H9 (cell line): ENCODE measurements around the gene ARMH1. TPM values are rescaled to one million over a fixed set of nuclear protein-coding genes. Genes with fewer than 3 reads are reported as not detected.

Experiments
- DNase-seq: peaks from one replicate; pipeline ENCODE4 v3.0.0-alpha.2; 2017
- H2AFZ ChIP-seq: one replicate; pipeline ENCODE4 v1.6.1; 2013; ENCODE audit warnings: mild to moderate bottlenecking, low read length, control low read depth, moderate library complexity
- H2AK5ac ChIP-seq: 2 replicates; pipeline ENCODE4 v1.6.1; 2013; ENCODE audit warnings: low read length, control low read depth, mixed read lengths; ENCODE audit not compliant: insufficient read length
- H2BK120ac ChIP-seq: one replicate; pipeline ENCODE4 v1.6.1; 2013; ENCODE audit warnings: low read depth, mild to moderate bottlenecking, low read length, control low read depth, inconsistent platforms; ENCODE audit not compliant: poor library complexity, severe bottlenecking
- H2BK12ac ChIP-seq: 2 replicates; pipeline ENCODE4 v1.6.1; 2013; ENCODE audit warnings: low read length, control low read depth, mixed read lengths, low read depth; ENCODE audit not compliant: insufficient read length
- H2BK15ac ChIP-seq: 2 replicates; pipeline ENCODE4 v1.6.1; 2013; ENCODE audit warnings: low read depth, low read length, control low read depth
- H2BK20ac ChIP-seq: one replicate; pipeline ENCODE4 v1.6.1; 2013; ENCODE audit warnings: low read depth, mild to moderate bottlenecking, low read length, control low read depth, inconsistent platforms; ENCODE audit not compliant: poor library complexity, severe bottlenecking
- H2BK5ac ChIP-seq: 2 replicates; pipeline ENCODE4 v1.6.1; 2013; ENCODE audit warnings: low read length, control low read depth, mixed read lengths; ENCODE audit not compliant: insufficient read length
- H3K14ac ChIP-seq: 2 replicates; pipeline ENCODE4 v1.6.1; 2013; ENCODE audit warnings: low read length, control low read depth; ENCODE audit not compliant: insufficient read depth
- H3K18ac ChIP-seq: 2 replicates; pipeline ENCODE4 v1.6.1; 2013; ENCODE audit warnings: low read depth, mild to moderate bottlenecking, mixed read lengths, low read length, control low read depth; ENCODE audit not compliant: insufficient read length
- H3K23ac ChIP-seq: 2 replicates; pipeline ENCODE4 v1.6.1; 2013; ENCODE audit warnings: low read length, control low read depth, mixed read lengths, low read depth; ENCODE audit not compliant: insufficient read length
- H3K23me2 ChIP-seq: 2 replicates; pipeline ENCODE4 v1.6.1; 2013; ENCODE audit warnings: low read depth, mild to moderate bottlenecking, mixed read lengths, low read length, control low read depth; ENCODE audit not compliant: insufficient read length, poor library complexity, severe bottlenecking
- H3K27ac ChIP-seq: 2 replicates; pipeline ENCODE4 v1.5.1; 2013; ENCODE audit warnings: low read length, control low read depth, mixed read lengths, low read depth; ENCODE audit not compliant: insufficient read length
- H3K27me3 ChIP-seq: 2 replicates; pipeline ENCODE4 v1.6.1; 2013; ENCODE audit warnings: low read length, control low read depth, inconsistent platforms; ENCODE audit not compliant: insufficient read depth
- H3K4ac ChIP-seq: 2 replicates; pipeline ENCODE4 v1.6.1; 2013; ENCODE audit warnings: low read depth, mild to moderate bottlenecking, control low read depth, inconsistent platforms, low read length, moderate library complexity
- H3K4me1 ChIP-seq: 2 replicates; pipeline ENCODE4 v1.6.1; 2013; ENCODE audit warnings: low read length, control low read depth, inconsistent platforms; ENCODE audit not compliant: insufficient read depth
- H3K4me2 ChIP-seq: 2 replicates; pipeline ENCODE4 v1.6.1; 2013; ENCODE audit warnings: low read length, control low read depth, mixed read lengths; ENCODE audit not compliant: insufficient read length, insufficient read depth
- H3K56ac ChIP-seq: 2 replicates; pipeline ENCODE4 v1.6.1; 2013; ENCODE audit warnings: low read depth, mild to moderate bottlenecking, mixed read lengths, low read length, control low read depth; ENCODE audit not compliant: insufficient read length
- H3K79me1 ChIP-seq: 2 replicates; pipeline ENCODE4 v1.6.1; 2013; ENCODE audit warnings: low read depth, mild to moderate bottlenecking, moderate library complexity, low read length, control low read depth, inconsistent platforms; ENCODE audit not compliant: insufficient read depth, poor library complexity, severe bottlenecking
- H3K79me2 ChIP-seq: 2 replicates; pipeline ENCODE4 v1.6.1; 2013; ENCODE audit warnings: low read length, control low read depth, inconsistent platforms; ENCODE audit not compliant: insufficient read depth
- H3K9ac ChIP-seq: 2 replicates; pipeline ENCODE4 v1.6.1; 2013; ENCODE audit warnings: low read length, control low read depth, mixed read lengths; ENCODE audit not compliant: insufficient read length; ENCODE audit errors: extremely low read depth
- H3K9me3 ChIP-seq: one replicate; pipeline ENCODE4 v1.6.1; 2013; ENCODE audit warnings: low read depth, low read length, inconsistent platforms; ENCODE audit not compliant: control insufficient read depth
- H3T11ph ChIP-seq: one replicate; pipeline ENCODE4 v1.6.1; 2013; ENCODE audit warnings: mild to moderate bottlenecking, low read length, control low read depth, inconsistent platforms
- H4K20me1 ChIP-seq: one replicate; pipeline ENCODE4 v1.6.1; 2013; ENCODE audit not compliant: control insufficient read depth, insufficient read length, insufficient read depth
- H4K5ac ChIP-seq: 2 replicates; pipeline ENCODE4 v1.6.1; 2013; ENCODE audit warnings: low read depth, mild to moderate bottlenecking, mixed read lengths, low read length, control low read depth; ENCODE audit not compliant: insufficient read length
- H4K8ac ChIP-seq: replicated peaks from 2 replicates; pipeline ENCODE4 v1.6.1; 2013; ENCODE audit warnings: low read length, control low read depth, mixed read lengths, low read depth; ENCODE audit not compliant: insufficient read length
- H4K91ac ChIP-seq: 2 replicates; pipeline ENCODE4 v1.6.1; 2013; ENCODE audit warnings: low read depth, mild to moderate bottlenecking, moderate library complexity, mixed read lengths, low read length, control low read depth; ENCODE audit not compliant: insufficient read length
- H3K27ac Mint-ChIP-seq, 3 experiments: 2 replicates in 2 of 3; 3 replicates in 1 of 3; pipeline ENCODE4 v1.8.0; 2020 to 2021; ENCODE audit warnings: mixed read lengths in 3 of 3, mild to moderate bottlenecking in 1 of 3, moderate library complexity in 1 of 3
- H3K27me3 Mint-ChIP-seq: 2 replicates; pipeline ENCODE4 v1.8.0; 2021; ENCODE audit warnings: low read depth, mild to moderate bottlenecking, moderate library complexity, mixed read lengths
- H3K36me3 Mint-ChIP-seq, 3 experiments: 2 replicates in 2 of 3; 3 replicates in 1 of 3; pipeline ENCODE4 v1.8.0; 2020 to 2021; ENCODE audit warnings: low read depth in 3 of 3, mixed read lengths in 3 of 3; ENCODE audit not compliant: insufficient read depth in 1 of 3
- H3K4me1 Mint-ChIP-seq, 2 experiments: 2 replicates each; pipeline ENCODE4 v1.8.0; 2020; ENCODE audit warnings: mixed read lengths in 2 of 2
- H3K4me3 Mint-ChIP-seq, 2 experiments: 2 replicates in 1 of 2; 3 replicates in 1 of 2; pipeline ENCODE4 v1.8.0; 2020 to 2021; ENCODE audit warnings: mild to moderate bottlenecking in 2 of 2, mixed read lengths in 2 of 2, moderate library complexity in 1 of 2
- H3K9me3 Mint-ChIP-seq, 2 experiments: 2 replicates in 1 of 2; 3 replicates in 1 of 2; pipeline ENCODE4 v1.8.0; 2020; ENCODE audit warnings: mild to moderate bottlenecking in 2 of 2, mixed read lengths in 2 of 2, moderate library complexity in 1 of 2
- WGBS: extraction: QIAGEN DNeasy Blood & Tissue Kit; methylation state at CpG from one replicate; pipeline ENCODE4 v1.1.7; 2013; ENCODE audit warnings: missing lambda C conversion rate, low lambda C conversion rate, mixed read lengths; ENCODE audit not compliant: insufficient read length; ENCODE audit errors: extremely low coverage; 5-methylcytosine and 5-hydroxymethylcytosine counted together
- total RNA-seq: library from RNA; stranded (reverse); gene quantifications from 2 replicates; pipeline ENCODE4 v1.2.1, GENCODE V29; 2021
- TF ChIP-seq, protein P1 (sequence below): fragments of 200-600 bp; sonication (generic); conservative IDR thresholded peaks from 3 replicates; pipeline ENCODE4 v1.8.0; 2021; ENCODE audit warnings: antibody characterized with exemption, mild to moderate bottlenecking

Gene ARMH1
- total RNA-seq, 1 experiment from 2014 or later, result 1.0 TPM

- Histone ChIP-seq H3K23ac (no peak overlapping the region), H3K27me3 (no peaks in the 10 kb centered on the region), H3K23me2 (no peaks in the 10 kb centered on the region), H3K18ac (no peak overlapping the region), H3K27ac (no peak overlapping the region), H2BK15ac (no peak overlapping the region), H2AK5ac (no peak overlapping the region), H2BK120ac (no peak overlapping the region), H2BK20ac (no peak overlapping the region), H2BK5ac (no peak overlapping the region), H3K4me2 (no peak overlapping the region), H4K20me1 (no peaks in the 10 kb centered on the region), H3K79me2 (no peaks in the 10 kb centered on the region), H3K14ac (no peak overlapping the region), H3K9me3 (no peaks in the 10 kb centered on the region), H3K56ac (no peak overlapping the region), H3T11ph (no peak overlapping the region), H3K9ac (no peak overlapping the region), H4K8ac (no peak overlapping the region), H3K4ac (no peak overlapping the region), H3K79me1 (no peaks in the 10 kb centered on the region), H4K5ac (no peak overlapping the region), H2BK12ac (no peak overlapping the region), H3K4me1 (no peaks in the 10 kb centered on the region), H4K91ac (no peak overlapping the region), H2AFZ (no peak overlapping the region)
- H3K27me3 Mint-ChIP-seq, result peaks cover 1% of the 10 kb centered on the region
- WGBS, result no CpG with 5 or more reads among the region's 28 CpGs
- TF ChIP-seq, protein P1, sequence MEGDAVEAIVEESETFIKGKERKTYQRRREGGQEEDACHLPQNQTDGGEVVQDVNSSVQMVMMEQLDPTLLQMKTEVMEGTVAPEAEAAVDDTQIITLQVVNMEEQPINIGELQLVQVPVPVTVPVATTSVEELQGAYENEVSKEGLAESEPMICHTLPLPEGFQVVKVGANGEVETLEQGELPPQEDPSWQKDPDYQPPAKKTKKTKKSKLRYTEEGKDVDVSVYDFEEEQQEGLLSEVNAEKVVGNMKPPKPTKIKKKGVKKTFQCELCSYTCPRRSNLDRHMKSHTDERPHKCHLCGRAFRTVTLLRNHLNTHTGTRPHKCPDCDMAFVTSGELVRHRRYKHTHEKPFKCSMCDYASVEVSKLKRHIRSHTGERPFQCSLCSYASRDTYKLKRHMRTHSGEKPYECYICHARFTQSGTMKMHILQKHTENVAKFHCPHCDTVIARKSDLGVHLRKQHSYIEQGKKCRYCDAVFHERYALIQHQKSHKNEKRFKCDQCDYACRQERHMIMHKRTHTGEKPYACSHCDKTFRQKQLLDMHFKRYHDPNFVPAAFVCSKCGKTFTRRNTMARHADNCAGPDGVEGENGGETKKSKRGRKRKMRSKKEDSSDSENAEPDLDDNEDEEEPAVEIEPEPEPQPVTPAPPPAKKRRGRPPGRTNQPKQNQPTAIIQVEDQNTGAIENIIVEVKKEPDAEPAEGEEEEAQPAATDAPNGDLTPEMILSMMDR, result no peak
- peaks cover 14 to 18% of the 10 kb centered on the region in 2 experiments for H3K4me1 Mint-ChIP-seq
- peaks cover 0 to 2% of the 10 kb centered on the region in 2 experiments; a peak in 1 of 5 replicates for H3K9me3 Mint-ChIP-seq
- H3K27ac Mint-ChIP-seq, result peak overlapping the region; percentile 34 to 71 (median 54); a peak in 3 of 7 replicates
- H3K36me3 Mint-ChIP-seq, result no peaks in the 10 kb centered on the region
- no peak for DNase-seq
- no peak overlapping the region for H3K4me3 Mint-ChIP-seq
Observed at GRCh38 chr1:44723496-44724295, 49.2 kb downstream of the ARMH1 start.
